HG02870 (cell line): Measurements from ENCODE around the gene DGKD.
"Not testable (repeated sequence)": the region's sequence is repeated elsewhere in the genome, so short reads cannot be mapped to it uniquely, and the experiment has no call there.

ENCODE experiments used
- ATAC-seq: cut with Tn5 transposase; IDR thresholded peaks from one replicate; pipeline ENCODE4 v1.9.1; 2021; ENCODE audit warnings: mild to moderate bottlenecking, moderate library complexity; ENCODE audit not compliant: unreplicated experiment

Gene DGKD

GRCh38 chr2:233336091-233336490 lies 18.2 kb upstream of the DGKD start:
- not testable (repeated sequence) for ATAC-seq

- no peak for ATAC-seq
These were observed 17.8 kb upstream of the DGKD start for GRCh38 chr2:233336541-233336940.

- no peak for ATAC-seq
These were observed 16.2 kb upstream of the DGKD start for GRCh38 chr2:233338046-233338445.

- ATAC-seq = no peak
These were observed 15.4 kb upstream of the DGKD start for GRCh38 chr2:233338812-233339368.

GRCh38 chr2:233339427-233339826 lies 14.9 kb upstream of the DGKD start:
- ATAC-seq = no peak

GRCh38 chr2:233341296-233341695 lies 13.0 kb upstream of the DGKD start:
- ATAC-seq = no peak

- ATAC-seq = no peak
These were observed 12.0 kb upstream of the DGKD start for GRCh38 chr2:233342301-233342700.

- no peak for ATAC-seq
These were observed 11.1 kb upstream of the DGKD start for GRCh38 chr2:233343171-233343705.

- ATAC-seq = no peak
These were observed 7.9 kb upstream of the DGKD start for GRCh38 chr2:233346376-233346775.

GRCh38 chr2:233346930-233347329 lies 7.4 kb upstream of the DGKD start:
- ATAC-seq = no peak

GRCh38 chr2:233349005-233349998 lies 5.0 kb upstream of the DGKD start:
- ATAC-seq = no peak

GRCh38 chr2:233350708-233351107 lies 3.6 kb upstream of the DGKD start:
- no peak for ATAC-seq

GRCh38 chr2:233351423-233351822 lies 2.9 kb upstream of the DGKD start:
- no peak for ATAC-seq

- ATAC-seq = no peak
These were observed 2.0 kb upstream of the DGKD start for GRCh38 chr2:233352141-233352842.

GRCh38 chr2:233353101-233353768 lies 1.1 kb upstream of the DGKD start:
- no peak for ATAC-seq

- peak; percentile 15 for ATAC-seq
These were observed 218 bp downstream of the DGKD start for GRCh38 chr2:233354500-233354924.

- ATAC-seq = peak; percentile 10
These were observed 779 bp downstream of the DGKD start for GRCh38 chr2:233354971-233355574.

- ATAC-seq = no peak
These were observed 1.6 kb downstream of the DGKD start for GRCh38 chr2:233355916-233356315.

- ATAC-seq = no peak
These were observed 2.4 kb downstream of the DGKD start for GRCh38 chr2:233356546-233357308.

GRCh38 chr2:233358335-233358734 lies 4.0 kb downstream of the DGKD start:
- ATAC-seq = no peak
